GM19372 (cell line): ENCODE results near the gene PHKA1.
"Not testable (repeated sequence)": the region's sequence is repeated elsewhere in the genome, so short reads cannot be mapped to it uniquely, and the experiment has no call there.

Experiments
- ATAC-seq: cut with Tn5 transposase; IDR thresholded peaks from one replicate; pipeline ENCODE4 v1.9.1; 2021; ENCODE audit warnings: mild to moderate bottlenecking, low read depth, moderate library complexity; ENCODE audit not compliant: unreplicated experiment

PHKA1 gene

GRCh38 chrX:72576141-72576894 is 137.8 kb downstream of the PHKA1 start:
- ATAC-seq = no peak

- peak; percentile 9 for ATAC-seq
Observed at GRCh38 chrX:72573158-72573511, 141.0 kb downstream of the PHKA1 start.

- peak; percentile 95 for ATAC-seq
Observed at GRCh38 chrX:72572248-72573157, 141.6 kb downstream of the PHKA1 start, which contains the start of gene HDAC8. Gene HDAC8 (minus strand): TSS chrX:72572843. CDS start chrX:72572761, 82 bp downstream.

- no peak for ATAC-seq
Observed at GRCh38 chrX:72569786-72570185, 144.3 kb downstream of the PHKA1 start.

- ATAC-seq = no peak
Observed at GRCh38 chrX:72568406-72569092, 145.6 kb downstream of the PHKA1 start.

GRCh38 chrX:72566448-72566847 is 147.7 kb downstream of the PHKA1 start:
- no peak for ATAC-seq

- not testable (repeated sequence) for ATAC-seq
Observed at GRCh38 chrX:72559655-72560054, 154.5 kb downstream of the PHKA1 start.

GRCh38 chrX:72554448-72555140 is 159.5 kb downstream of the PHKA1 start:
- no peak for ATAC-seq

GRCh38 chrX:72552443-72552842 is 161.7 kb downstream of the PHKA1 start:
- not testable (repeated sequence) for ATAC-seq

- no peak for ATAC-seq
Observed at GRCh38 chrX:72545990-72546389, 168.1 kb downstream of the PHKA1 start.

GRCh38 chrX:72540318-72540717 is 173.8 kb downstream of the PHKA1 start:
- ATAC-seq = no peak

GRCh38 chrX:72539822-72540221 is 174.3 kb downstream of the PHKA1 start:
- ATAC-seq = no peak

GRCh38 chrX:72536542-72536941 is 177.6 kb downstream of the PHKA1 start:
- no peak for ATAC-seq

- no peak for ATAC-seq
Observed at GRCh38 chrX:72532366-72532765, 181.7 kb downstream of the PHKA1 start.
